CD4-positive, alpha-beta T cell treated with Interleukin-15 for 4 hours (primary cell): ENCODE measurements around the gene CIART.
"Not testable (repeated sequence)": the region's sequence is repeated elsewhere in the genome, so short reads cannot be mapped to it uniquely, and the experiment has no call there.

Experiments used
- DNase-seq: peaks from one replicate; pipeline ENCODE4 v3.0.0-alpha.2; 2020; ENCODE audit warnings: low spot score

The CIART gene

GRCh38 chr1:150281758-150282557, at the start of gene CIART:
Gene CIART, plus strand, starts transcription at chr1:150282554. Its CDS starts 714 bp downstream, at chr1:150283268.
- DNase-seq = peak; percentile 81

- DNase-seq = not testable (repeated sequence)
These were observed 49.4 kb upstream of the CIART start for GRCh38 chr1:150232921-150233320.

GRCh38 chr1:150233359-150234308, 48.7 kb upstream of the CIART start:
- DNase-seq = peak; percentile 15

- no peak for DNase-seq
These were observed 48.1 kb upstream of the CIART start for GRCh38 chr1:150234309-150234565.

GRCh38 chr1:150234566-150235293, 47.6 kb upstream of the CIART start:
- DNase-seq = peak; percentile 87

- peak; percentile 7 for DNase-seq
These were observed 47.0 kb upstream of the CIART start for GRCh38 chr1:150235294-150235851.

- peak; percentile 97 for DNase-seq
These were observed 46.3 kb upstream of the CIART start, which contains the start of gene ANP32E for GRCh38 chr1:150235852-150236613. Gene ANP32E, minus strand, starts transcription at chr1:150236112. Its CDS starts 326 bp downstream, at chr1:150235786.

- no peak for DNase-seq
These were observed 45.7 kb upstream of the CIART start for GRCh38 chr1:150236614-150237100.

GRCh38 chr1:150237176-150237575, 45.2 kb upstream of the CIART start:
- not testable (repeated sequence) for DNase-seq

- no peak for DNase-seq
These were observed 44.6 kb upstream of the CIART start for GRCh38 chr1:150237746-150238145.

GRCh38 chr1:150243003-150243402, 39.4 kb upstream of the CIART start:
- DNase-seq = no peak

- DNase-seq = no peak
These were observed 32.4 kb upstream of the CIART start for GRCh38 chr1:150249936-150250335.

- no peak for DNase-seq
These were observed 26.2 kb upstream of the CIART start for GRCh38 chr1:150256198-150256553.

- DNase-seq = no peak
These were observed 25.6 kb upstream of the CIART start for GRCh38 chr1:150256554-150257341.

GRCh38 chr1:150257624-150258585, 24.4 kb upstream of the CIART start, which contains the start of gene CA14:
Gene CA14, plus strand, starts transcription at chr1:150257774. Its CDS starts 355 bp downstream, at chr1:150258129.
- DNase-seq = no peak

GRCh38 chr1:150259217-150259616, 23.1 kb upstream of the CIART start:
- no peak for DNase-seq

- DNase-seq = no peak
These were observed 22.3 kb upstream of the CIART start for GRCh38 chr1:150259758-150260669.

- DNase-seq = no peak
These were observed 21.0 kb upstream of the CIART start for GRCh38 chr1:150261367-150261766.
